C4-2B (cell line): ENCODE data around the gene ACAA2.
"Not testable (repeated sequence)": the region's sequence is repeated elsewhere in the genome, so short reads cannot be mapped to it uniquely, and the experiment has no call there.

Experiments
- H3K27ac ChIP-seq: fragments of 450-650 bp; 2 replicates; pipeline ENCODE4 v1.5.1; 2017
- CTCF ChIP-seq: fragments of 450-650 bp; conservative IDR thresholded peaks from 2 replicates; pipeline ENCODE4 v1.5.1; 2017; ENCODE audit warnings: mild to moderate bottlenecking
- ZFX ChIP-seq: fragments of 450-650 bp; IDR thresholded peaks from 2 replicates; pipeline ENCODE4 v1.6.1; 2017

ACAA2 gene

GRCh38 chr18:49795612-49796552 is 17.5 kb downstream of the ACAA2 start:
- no peak for TF ChIP-seq CTCF
- no peak for TF ChIP-seq ZFX
- no peak overlapping the region for H3K27ac ChIP-seq

- TF ChIP-seq ZFX (no peak), CTCF (no peak)
- no peak overlapping the region for H3K27ac ChIP-seq
These were observed 18.6 kb downstream of the ACAA2 start for GRCh38 chr18:49794743-49795142.

- H3K27ac ChIP-seq = not testable (repeated sequence)
These were observed 23.7 kb downstream of the ACAA2 start for GRCh38 chr18:49789560-49790134.

- TF ChIP-seq ZFX = no peak
- no peak for TF ChIP-seq CTCF
- no peak overlapping the region for H3K27ac ChIP-seq
These were observed 24.9 kb downstream of the ACAA2 start for GRCh38 chr18:49788327-49788898.

GRCh38 chr18:49786019-49786720 is 27.2 kb downstream of the ACAA2 start:
- H3K27ac ChIP-seq = no peak overlapping the region
- TF ChIP-seq ZFX = no peak
- no peak for TF ChIP-seq CTCF

- no peak for TF ChIP-seq ZFX
- TF ChIP-seq CTCF = peak; percentile 35
- no peak overlapping the region for H3K27ac ChIP-seq
These were observed 28.7 kb downstream of the ACAA2 start for GRCh38 chr18:49784427-49785185.

- not testable (repeated sequence) for H3K27ac ChIP-seq
These were observed 29.7 kb downstream of the ACAA2 start for GRCh38 chr18:49783631-49784030.
